ENCODE data around the gene NBPF15. TPM values are rescaled to one million over a fixed set of nuclear protein-coding genes. Genes with fewer than 3 reads are reported as not detected.
"Not testable (repeated sequence)": the region's sequence is repeated elsewhere in the genome, so short reads cannot be mapped to it uniquely, and the experiment has no call there.

The NBPF15 gene
- total RNA-seq, 1 donor from 2014 or later, result 6.7 TPM

DNA sequence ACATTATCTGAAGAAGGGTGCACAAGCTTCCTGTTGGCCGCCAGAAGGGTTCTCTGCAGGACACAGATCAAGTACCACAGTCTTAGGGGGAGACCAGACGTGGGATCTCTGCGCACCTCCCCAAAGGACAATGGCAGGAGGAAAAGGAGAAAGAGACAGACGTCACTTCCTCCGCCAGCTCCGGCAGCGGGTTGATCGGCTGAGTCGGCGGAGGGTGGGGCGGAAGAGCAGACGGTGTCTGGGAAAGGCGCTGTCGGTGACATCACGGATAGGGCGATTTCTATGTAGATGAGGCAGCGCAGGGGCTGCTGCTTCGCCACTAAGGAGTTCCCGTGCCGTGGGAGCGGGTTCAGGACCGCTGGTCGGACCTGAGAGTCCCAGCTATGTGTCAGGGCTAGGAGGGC is 49.4 kb downstream of the NBPF15 start:
- ATAC-seq (ENCODE audit: poor library complexity) (peak; percentile 97), DNase-seq (peak; percentile 87)
- intact Hi-C loops (cut with DNase I), result not testable (repeated sequence)

DNA sequence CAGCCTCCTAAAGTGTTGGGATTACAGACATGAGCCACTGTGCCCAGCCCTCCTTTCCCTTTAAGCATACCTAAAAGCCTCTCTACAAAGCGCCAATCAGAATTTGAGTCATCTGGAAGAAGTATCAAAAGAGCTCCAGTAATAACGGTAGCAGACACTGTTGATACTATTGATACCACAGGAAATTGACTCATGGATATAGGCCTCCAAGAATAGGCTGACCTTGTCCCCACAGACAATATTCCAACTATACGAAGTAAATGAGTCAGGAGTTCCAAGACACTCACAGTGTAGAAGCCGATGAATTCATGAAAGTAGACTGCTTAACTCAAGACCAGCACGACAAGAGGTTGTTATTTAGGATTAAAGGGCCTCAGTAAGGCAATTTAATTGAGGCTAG is 58.7 kb downstream of the NBPF15 start:
- DNase-seq; intact Hi-C loops (cut with DNase I); ATAC-seq (ENCODE audit: poor library complexity): not testable (repeated sequence)

DNA sequence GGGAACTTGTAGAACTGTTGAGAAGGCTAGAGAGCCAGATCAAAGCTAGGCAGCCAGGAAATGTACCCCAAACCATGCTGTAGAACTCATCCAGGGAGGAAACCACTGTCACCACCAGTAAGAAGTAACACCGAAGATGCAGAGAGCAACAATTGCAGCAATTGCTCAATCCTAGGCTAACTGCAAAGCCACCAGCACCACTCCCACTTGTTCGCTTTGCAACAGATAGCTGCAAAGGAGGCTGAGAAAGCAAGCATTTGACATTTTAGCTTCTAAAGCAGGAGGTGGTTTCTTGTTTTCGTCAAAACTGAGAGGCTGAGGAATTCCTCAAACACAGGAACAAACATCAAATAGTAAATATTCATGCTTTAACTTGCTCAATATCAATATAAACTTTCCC is 89.8 kb downstream of the NBPF15 start:
- ATAC-seq (ENCODE audit: poor library complexity); intact Hi-C loops (cut with DNase I); DNase-seq: not testable (repeated sequence)

Other genes with a start within 250 kb of the NBPF15 start
- gene PPIAL4E, start 88.0 kb downstream of the NBPF15 start, total RNA-seq, result not detected
- gene PPIAL4F, start 131.2 kb upstream of the NBPF15 start, total RNA-seq, result not detected